GM23338 (cell line): Measurements from ENCODE around the gene ZC3H12C. TPM values are rescaled to one million over a fixed set of nuclear protein-coding genes. Genes with fewer than 3 reads are reported as not detected.

Experiments
- ATAC-seq: fragments of 200-7000 bp; cut with Tn5 transposase; 3 replicates; pipeline ENCODE4 v1.9.1; 2020
- DNase-seq: peaks from one replicate; pipeline ENCODE4 v3.0.0-alpha.2; 2015; ENCODE audit warnings: low spot score
- H2AFZ ChIP-seq: fragments of 200-600 bp; sonication (generic); 2 replicates; pipeline ENCODE4 v1.8.0; 2016; ENCODE audit warnings: antibody characterized with exemption, mild to moderate bottlenecking, moderate library complexity
- H3F3A ChIP-seq: fragments of 200-600 bp; sonication (generic); replicated peaks from 2 replicates; pipeline ENCODE4 v1.8.0; 2017; ENCODE audit warnings: antibody characterized with exemption, mixed run types, low read depth
- H3K27ac ChIP-seq: fragments of 200-600 bp; sonication (generic); 2 replicates; pipeline ENCODE4 v1.6.1; 2016; ENCODE audit warnings: low read depth
- H3K27me3 ChIP-seq: fragments of 200-600 bp; sonication (generic); 2 replicates; pipeline ENCODE4 v1.8.0; 2016; ENCODE audit warnings: mild to moderate bottlenecking, mixed run types, moderate library complexity; ENCODE audit not compliant: insufficient read depth
- H3K36me3 ChIP-seq: fragments of 200-600 bp; sonication (generic); 2 replicates; pipeline ENCODE4 v1.8.0; 2016; ENCODE audit warnings: mild to moderate bottlenecking; ENCODE audit not compliant: insufficient read depth
- H3K4me1 ChIP-seq: fragments of 200-600 bp; sonication (generic); 2 replicates; pipeline ENCODE4 v1.8.0; 2016; ENCODE audit warnings: mild to moderate bottlenecking, moderate library complexity; ENCODE audit not compliant: insufficient read depth
- H3K4me2 ChIP-seq: fragments of 200-600 bp; sonication (generic); 2 replicates; pipeline ENCODE4 v1.7.1; 2017; ENCODE audit warnings: mixed run types
- H3K4me3 ChIP-seq: fragments of 200-600 bp; sonication (generic); 2 replicates; pipeline ENCODE4 v1.6.1; 2016; ENCODE audit warnings: mixed run types
- H3K79me2 ChIP-seq: fragments of 200-600 bp; sonication (generic); replicated peaks from 2 replicates; pipeline ENCODE4 v1.8.0; 2017; ENCODE audit warnings: mild to moderate bottlenecking; ENCODE audit not compliant: insufficient read depth
- H3K9me2 ChIP-seq: fragments of 200-600 bp; sonication (generic); 2 replicates; pipeline ENCODE4 v1.8.0; 2017; ENCODE audit not compliant: insufficient read depth
- H4K20me1 ChIP-seq: fragments of 200-600 bp; sonication (generic); replicated peaks from 2 replicates; pipeline ENCODE4 v1.8.0; 2017; ENCODE audit warnings: mild to moderate bottlenecking; ENCODE audit not compliant: insufficient read depth
- H3K27ac Mint-ChIP-seq: 2 replicates; pipeline ENCODE4 v1.8.0; 2020; ENCODE audit warnings: inconsistent platforms, mild to moderate bottlenecking, moderate library complexity, mixed read lengths
- H3K27me3 Mint-ChIP-seq: 3 replicates; pipeline ENCODE4 v1.8.0; 2022; ENCODE audit warnings: low read depth, mild to moderate bottlenecking, moderate library complexity, mixed read lengths, inconsistent platforms; ENCODE audit not compliant: insufficient read depth, poor library complexity
- H3K36me3 Mint-ChIP-seq: 3 replicates; pipeline ENCODE4 v1.8.0; 2021; ENCODE audit warnings: low read depth, mild to moderate bottlenecking, inconsistent platforms, moderate library complexity, mixed read lengths
- H3K4me1 Mint-ChIP-seq: 3 replicates; pipeline ENCODE4 v1.8.0; 2020; ENCODE audit warnings: mild to moderate bottlenecking, inconsistent platforms, mixed read lengths
- H3K4me3 Mint-ChIP-seq: 3 replicates; pipeline ENCODE4 v1.8.0; 2021; ENCODE audit warnings: moderate library complexity, mild to moderate bottlenecking, inconsistent platforms, mixed read lengths
- H3K9me3 Mint-ChIP-seq: 3 replicates; pipeline ENCODE4 v1.8.0; 2020; ENCODE audit warnings: moderate library complexity, mild to moderate bottlenecking, inconsistent platforms, mixed read lengths
- CREB1 ChIP-seq: fragments of 250-450 bp; sonication (Bioruptor Pico); IDR thresholded peaks from 2 replicates; pipeline ENCODE4 v1.5.0; 2020; ENCODE audit warnings: low read depth, mild to moderate bottlenecking, moderate library complexity
- ETS1 ChIP-seq: IDR thresholded peaks from 2 replicates; pipeline ENCODE4 v1.6.1; 2016; ENCODE audit warnings: antibody characterized with exemption
- EZH2 ChIP-seq: fragments of 200-600 bp; sonication (generic); IDR thresholded peaks from one replicate; pipeline ENCODE4 v1.8.0; 2017; ENCODE audit warnings: antibody characterized with exemption, mild to moderate bottlenecking, low read depth; ENCODE audit not compliant: unreplicated experiment
- EZH2phosphoT487 ChIP-seq: fragments of 200-600 bp; sonication (generic); IDR thresholded peaks from one replicate; pipeline ENCODE4 v1.8.1; 2018; ENCODE audit warnings: antibody characterized with exemption; ENCODE audit not compliant: unreplicated experiment
- JUNB ChIP-seq: IDR thresholded peaks from one replicate; pipeline ENCODE4 v1.6.1; 2016; ENCODE audit warnings: antibody characterized with exemption; ENCODE audit not compliant: unreplicated experiment
- NANOG ChIP-seq: IDR thresholded peaks from 2 replicates; pipeline ENCODE4 v1.6.1; 2016; ENCODE audit warnings: antibody characterized with exemption, borderline replicate concordance
- POLR2AphosphoS5 ChIP-seq: IDR thresholded peaks from 2 replicates; pipeline ENCODE4 v1.6.1; 2016; ENCODE audit warnings: antibody characterized with exemption, low read depth
- REST ChIP-seq: IDR thresholded peaks from one replicate; pipeline ENCODE4 v1.6.1; 2018; ENCODE audit warnings: antibody characterized with exemption; ENCODE audit not compliant: unreplicated experiment
- STAT1 ChIP-seq: IDR thresholded peaks from one replicate; pipeline ENCODE4 v1.6.1; 2016; ENCODE audit warnings: antibody characterized with exemption; ENCODE audit not compliant: unreplicated experiment
- ZNF114 ChIP-seq: fragments of 250-450 bp; sonication (Bioruptor Pico); IDR thresholded peaks from 2 replicates; pipeline ENCODE4 v1.5.0; 2020; ENCODE audit warnings: mild to moderate bottlenecking, moderate library complexity
- ZNF331 ChIP-seq: fragments of 250-450 bp; sonication (Bioruptor Pico); IDR thresholded peaks from 2 replicates; pipeline ENCODE4 v1.5.0; 2020; ENCODE audit warnings: low read depth, mild to moderate bottlenecking, moderate library complexity
- polyA plus RNA-seq: library from polyadenylated mRNA; unstranded; fragments of >200 nt; fragmentation: Nextera tagmentation; extraction: Ambion mirVana; gene quantifications from 2 replicates; pipeline ENCODE4 v1.2.1, GENCODE V29; 2016
- total RNA-seq: library from RNA; depleted of rRNA; stranded (reverse); fragments of >200 nt; shearing (Covaris generic); gene quantifications from 2 replicates; pipeline ENCODE4 v1.2.3, GENCODE V29; 2014
- TF ChIP-seq, protein P1 (sequence below), 2 experiments: fragments of 200-600 bp in 1 of 2; sonication (generic) in 1 of 2; conservative IDR thresholded peaks; 2 replicates each; pipeline versions ENCODE4 v1.5.1 to v1.6.1; 2016 to 2017; ENCODE audit warnings: antibody characterized with exemption in 2 of 2, low read depth in 2 of 2, mild to moderate bottlenecking in 2 of 2, moderate library complexity in 1 of 2
- TF ChIP-seq, protein P2 (sequence below): fragments of 250-450 bp; sonication (Bioruptor Pico); IDR thresholded peaks from 2 replicates; pipeline ENCODE4 v1.5.0; 2020; ENCODE audit warnings: mild to moderate bottlenecking, moderate library complexity

Gene ZC3H12C
- total and polyA plus RNA-seq, 2 experiments from 2014 or later = 0.55 to 2.4 TPM

- no peak for DNase-seq
- Histone ChIP-seq H3K9me2 (peaks cover 5% of the 10 kb centered on the region; the same call in 1 of the 2 replicates), H3K4me2 (no peak overlapping the region), H3K36me3 (no peaks in the 10 kb centered on the region), H3K79me2 (no peaks in the 10 kb centered on the region), H3K27me3 (no peaks in the 10 kb centered on the region), H3K4me3 (no peak overlapping the region), H3K4me1 (peaks cover 18% of the 10 kb centered on the region), H3K27ac (no peak overlapping the region), H2AFZ (peak overlapping the region; percentile 47; the same call in 1 of the 2 replicates), H3F3A (no peaks in the 10 kb centered on the region), H4K20me1 (no peaks in the 10 kb centered on the region)
- H3K9me3 Mint-ChIP-seq = no peaks in the 10 kb centered on the region
- H3K4me1 Mint-ChIP-seq = peaks cover 26% of the 10 kb centered on the region
- peaks cover 10% of the 10 kb centered on the region for H3K27me3 Mint-ChIP-seq
- TF ChIP-seq EZH2phosphoT487 = no peak
- TF ChIP-seq REST = no peak
- no peak for TF ChIP-seq JUNB
- no peak for TF ChIP-seq CREB1 (CRISPR knock-in tag)
- no peak for TF ChIP-seq ETS1
- no peak for TF ChIP-seq ZNF331 (CRISPR knock-in tag)
- TF ChIP-seq STAT1 = no peak
- TF ChIP-seq, protein P1, sequence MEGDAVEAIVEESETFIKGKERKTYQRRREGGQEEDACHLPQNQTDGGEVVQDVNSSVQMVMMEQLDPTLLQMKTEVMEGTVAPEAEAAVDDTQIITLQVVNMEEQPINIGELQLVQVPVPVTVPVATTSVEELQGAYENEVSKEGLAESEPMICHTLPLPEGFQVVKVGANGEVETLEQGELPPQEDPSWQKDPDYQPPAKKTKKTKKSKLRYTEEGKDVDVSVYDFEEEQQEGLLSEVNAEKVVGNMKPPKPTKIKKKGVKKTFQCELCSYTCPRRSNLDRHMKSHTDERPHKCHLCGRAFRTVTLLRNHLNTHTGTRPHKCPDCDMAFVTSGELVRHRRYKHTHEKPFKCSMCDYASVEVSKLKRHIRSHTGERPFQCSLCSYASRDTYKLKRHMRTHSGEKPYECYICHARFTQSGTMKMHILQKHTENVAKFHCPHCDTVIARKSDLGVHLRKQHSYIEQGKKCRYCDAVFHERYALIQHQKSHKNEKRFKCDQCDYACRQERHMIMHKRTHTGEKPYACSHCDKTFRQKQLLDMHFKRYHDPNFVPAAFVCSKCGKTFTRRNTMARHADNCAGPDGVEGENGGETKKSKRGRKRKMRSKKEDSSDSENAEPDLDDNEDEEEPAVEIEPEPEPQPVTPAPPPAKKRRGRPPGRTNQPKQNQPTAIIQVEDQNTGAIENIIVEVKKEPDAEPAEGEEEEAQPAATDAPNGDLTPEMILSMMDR (conservative IDR thresholded peaks at IDR 0.05; ENCODE audit: low read depth in 2 of 2) = no peak
- TF ChIP-seq POLR2AphosphoS5 = no peak
- TF ChIP-seq EZH2 = no peak
- no peak for TF ChIP-seq ZNF114
- no peak for TF ChIP-seq NANOG
- TF ChIP-seq, protein P2, sequence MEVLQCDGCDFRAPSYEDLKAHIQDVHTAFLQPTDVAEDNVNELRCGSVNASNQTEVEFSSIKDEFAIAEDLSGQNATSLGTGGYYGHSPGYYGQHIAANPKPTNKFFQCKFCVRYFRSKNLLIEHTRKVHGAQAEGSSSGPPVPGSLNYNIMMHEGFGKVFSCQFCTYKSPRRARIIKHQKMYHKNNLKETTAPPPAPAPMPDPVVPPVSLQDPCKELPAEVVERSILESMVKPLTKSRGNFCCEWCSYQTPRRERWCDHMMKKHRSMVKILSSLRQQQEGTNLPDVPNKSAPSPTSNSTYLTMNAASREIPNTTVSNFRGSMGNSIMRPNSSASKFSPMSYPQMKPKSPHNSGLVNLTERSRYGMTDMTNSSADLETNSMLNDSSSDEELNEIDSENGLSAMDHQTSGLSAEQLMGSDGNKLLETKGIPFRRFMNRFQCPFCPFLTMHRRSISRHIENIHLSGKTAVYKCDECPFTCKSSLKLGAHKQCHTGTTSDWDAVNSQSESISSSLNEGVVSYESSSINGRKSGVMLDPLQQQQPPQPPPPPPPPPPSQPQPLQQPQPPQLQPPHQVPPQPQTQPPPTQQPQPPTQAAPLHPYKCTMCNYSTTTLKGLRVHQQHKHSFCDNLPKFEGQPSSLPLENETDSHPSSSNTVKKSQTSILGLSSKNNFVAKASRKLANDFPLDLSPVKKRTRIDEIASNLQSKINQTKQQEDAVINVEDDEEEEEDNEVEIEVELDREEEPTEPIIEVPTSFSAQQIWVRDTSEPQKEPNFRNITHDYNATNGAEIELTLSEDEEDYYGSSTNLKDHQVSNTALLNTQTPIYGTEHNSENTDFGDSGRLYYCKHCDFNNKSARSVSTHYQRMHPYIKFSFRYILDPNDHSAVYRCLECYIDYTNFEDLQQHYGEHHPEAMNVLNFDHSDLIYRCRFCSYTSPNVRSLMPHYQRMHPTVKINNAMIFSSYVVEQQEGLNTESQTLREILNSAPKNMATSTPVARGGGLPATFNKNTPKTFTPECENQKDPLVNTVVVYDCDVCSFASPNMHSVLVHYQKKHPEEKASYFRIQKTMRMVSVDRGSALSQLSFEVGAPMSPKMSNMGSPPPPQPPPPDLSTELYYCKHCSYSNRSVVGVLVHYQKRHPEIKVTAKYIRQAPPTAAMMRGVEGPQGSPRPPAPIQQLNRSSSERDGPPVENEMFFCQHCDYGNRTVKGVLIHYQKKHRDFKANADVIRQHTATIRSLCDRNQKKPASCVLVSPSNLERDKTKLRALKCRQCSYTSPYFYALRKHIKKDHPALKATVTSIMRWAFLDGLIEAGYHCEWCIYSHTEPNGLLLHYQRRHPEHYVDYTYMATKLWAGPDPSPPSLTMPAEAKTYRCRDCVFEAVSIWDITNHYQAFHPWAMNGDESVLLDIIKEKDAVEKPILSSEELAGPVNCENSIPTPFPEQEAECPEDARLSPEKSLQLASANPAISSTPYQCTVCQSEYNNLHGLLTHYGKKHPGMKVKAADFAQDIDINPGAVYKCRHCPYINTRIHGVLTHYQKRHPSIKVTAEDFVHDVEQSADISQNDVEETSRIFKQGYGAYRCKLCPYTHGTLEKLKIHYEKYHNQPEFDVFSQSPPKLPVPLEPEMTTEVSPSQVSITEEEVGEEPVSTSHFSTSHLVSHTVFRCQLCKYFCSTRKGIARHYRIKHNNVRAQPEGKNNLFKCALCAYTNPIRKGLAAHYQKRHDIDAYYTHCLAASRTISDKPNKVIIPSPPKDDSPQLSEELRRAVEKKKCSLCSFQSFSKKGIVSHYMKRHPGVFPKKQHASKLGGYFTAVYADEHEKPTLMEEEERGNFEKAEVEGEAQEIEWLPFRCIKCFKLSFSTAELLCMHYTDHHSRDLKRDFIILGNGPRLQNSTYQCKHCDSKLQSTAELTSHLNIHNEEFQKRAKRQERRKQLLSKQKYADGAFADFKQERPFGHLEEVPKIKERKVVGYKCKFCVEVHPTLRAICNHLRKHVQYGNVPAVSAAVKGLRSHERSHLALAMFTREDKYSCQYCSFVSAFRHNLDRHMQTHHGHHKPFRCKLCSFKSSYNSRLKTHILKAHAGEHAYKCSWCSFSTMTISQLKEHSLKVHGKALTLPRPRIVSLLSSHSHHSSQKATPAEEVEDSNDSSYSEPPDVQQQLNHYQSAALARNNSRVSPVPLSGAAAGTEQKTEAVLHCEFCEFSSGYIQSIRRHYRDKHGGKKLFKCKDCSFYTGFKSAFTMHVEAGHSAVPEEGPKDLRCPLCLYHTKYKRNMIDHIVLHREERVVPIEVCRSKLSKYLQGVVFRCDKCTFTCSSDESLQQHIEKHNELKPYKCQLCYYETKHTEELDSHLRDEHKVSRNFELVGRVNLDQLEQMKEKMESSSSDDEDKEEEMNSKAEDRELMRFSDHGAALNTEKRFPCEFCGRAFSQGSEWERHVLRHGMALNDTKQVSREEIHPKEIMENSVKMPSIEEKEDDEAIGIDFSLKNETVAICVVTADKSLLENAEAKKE = no peak
- H3K27ac Mint-ChIP-seq = no peak overlapping the region
- ATAC-seq = no peak; the same call in 2 of the 3 replicates
- no peaks in the 10 kb centered on the region for H3K36me3 Mint-ChIP-seq
- no peak overlapping the region for H3K4me3 Mint-ChIP-seq
Observed at GRCh38 chr11:110186867-110187266, 93.7 kb downstream of the ZC3H12C start.
